IPS-18c (cell line): ENCODE measurements around the gene LINGO1.
A peak's percentile ranks its signal among the peaks of the same experiment; 100 is the strongest.

Source experiments
- H3K4me3 ChIP-seq: 2 replicates; pipeline ENCODE4 v1.7.0; 2013; ENCODE audit warnings: low read depth, mild to moderate bottlenecking, low read length, moderate library complexity; ENCODE audit not compliant: insufficient read depth
- H3K9me3 ChIP-seq: one replicate; pipeline ENCODE4 v1.6.1; 2013; ENCODE audit warnings: mild to moderate bottlenecking, low read length, moderate library complexity; ENCODE audit not compliant: control insufficient read depth, insufficient read depth

LINGO1 gene

GRCh38 chr15:77572186-77572585, 60.5 kb downstream of the LINGO1 start:
- H3K4me3 ChIP-seq: no peak overlapping the region
- no peaks in the 10 kb centered on the region for H3K9me3 ChIP-seq

DNA sequence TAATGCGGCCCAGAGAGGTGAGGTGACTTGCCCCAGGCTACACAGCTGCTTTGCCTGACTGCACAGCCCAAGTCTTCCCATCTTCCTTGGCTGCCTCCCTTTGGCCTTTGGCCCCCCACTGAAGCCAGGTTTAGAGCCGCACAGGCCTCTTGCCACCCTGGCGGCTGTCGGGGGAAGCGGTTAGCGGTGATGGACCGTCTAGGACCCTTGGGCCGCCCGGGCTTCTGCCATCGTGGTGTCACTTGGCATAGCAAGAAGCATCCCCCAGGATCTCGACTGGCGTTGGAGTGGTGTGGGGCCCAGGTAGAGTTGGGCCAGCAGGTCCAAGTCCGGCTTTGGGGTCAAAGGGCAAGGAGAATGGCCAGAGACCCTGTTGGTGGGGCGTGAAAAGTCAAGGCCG, 61.0 kb downstream of the LINGO1 start:
- H3K9me3 ChIP-seq: no peaks in the 10 kb centered on the region
- no peak overlapping the region for H3K4me3 ChIP-seq

DNA sequence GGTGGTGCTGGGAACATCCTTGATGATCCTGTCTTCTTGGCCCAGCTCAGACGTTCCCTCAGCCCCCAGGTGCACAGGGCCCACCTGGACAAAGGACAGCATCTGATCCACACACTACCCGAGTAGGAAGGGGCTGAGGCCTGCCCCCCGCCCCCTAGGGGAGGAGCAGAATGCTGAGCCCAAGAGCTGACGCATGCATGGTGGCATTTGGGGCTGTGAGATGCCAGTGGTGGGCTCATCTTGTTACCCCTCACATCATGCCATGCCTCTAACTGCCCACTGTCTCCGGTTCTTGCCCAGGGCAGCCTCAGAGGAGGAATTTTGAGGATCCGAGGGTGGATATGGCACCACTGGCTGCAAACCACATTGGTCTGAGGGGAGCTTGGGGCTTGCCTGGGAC, 61.5 kb downstream of the LINGO1 start:
- no peaks in the 10 kb centered on the region for H3K9me3 ChIP-seq
- H3K4me3 ChIP-seq: no peak overlapping the region

GRCh38 chr15:77569729-77570125, 63.0 kb downstream of the LINGO1 start:
- H3K4me3 ChIP-seq: no peak overlapping the region
- no peaks in the 10 kb centered on the region for H3K9me3 ChIP-seq

GRCh38 chr15:77568973-77569728, 63.6 kb downstream of the LINGO1 start:
- 0 out of 2 replicates have a peak overlapping the region, but pooled peaks have one; percentile 3 for H3K4me3 ChIP-seq
- no peaks in the 10 kb centered on the region for H3K9me3 ChIP-seq

- Histone ChIP-seq H3K4me3 (no peak overlapping the region), H3K9me3 (no peaks in the 10 kb centered on the region)
These were observed 64.4 kb downstream of the LINGO1 start for GRCh38 chr15:77568014-77568972.

DNA sequence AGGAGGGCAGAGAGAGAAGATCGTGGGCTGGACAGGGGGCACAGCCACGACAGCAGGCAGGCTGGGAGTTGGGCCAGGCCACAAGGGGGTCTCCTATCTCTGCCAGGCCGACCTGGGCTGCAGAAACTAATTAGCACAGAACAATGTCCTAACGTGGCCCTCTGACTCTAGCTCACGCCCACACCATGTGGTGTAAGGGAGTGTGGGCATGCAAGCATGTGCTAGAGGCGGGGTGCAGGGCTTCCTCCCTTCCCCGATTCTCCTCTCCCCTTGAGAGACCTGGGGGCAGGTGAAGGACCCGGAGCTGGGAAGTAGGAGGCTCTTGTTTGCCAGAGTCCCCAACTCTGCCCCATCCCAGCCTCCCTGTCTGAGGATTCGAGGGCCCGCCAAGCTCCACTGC, 65.5 kb downstream of the LINGO1 start:
- H3K9me3 ChIP-seq: no peaks in the 10 kb centered on the region
- no peak overlapping the region for H3K4me3 ChIP-seq

DNA sequence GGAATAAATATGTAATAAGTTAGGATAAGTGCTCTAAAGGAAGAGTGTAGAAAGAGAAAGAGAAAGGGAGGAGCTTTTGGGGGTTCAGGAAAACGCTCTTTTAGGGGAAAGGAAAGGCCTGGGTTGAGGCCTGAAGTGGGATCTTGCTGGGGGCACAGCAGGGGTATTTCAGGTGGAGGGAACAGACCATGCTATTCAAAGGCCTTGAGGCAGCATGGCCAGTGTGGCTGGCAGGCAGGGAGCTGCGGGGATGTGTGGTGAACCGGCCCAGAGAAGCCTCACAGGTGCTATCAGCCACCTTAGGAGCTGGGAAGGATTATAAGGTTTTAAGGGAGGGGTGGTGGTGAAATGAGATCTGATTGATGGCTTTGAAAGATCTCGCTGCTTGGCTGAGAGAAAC, 66.6 kb downstream of the LINGO1 start:
- no peak overlapping the region for H3K4me3 ChIP-seq
- no peaks in the 10 kb centered on the region for H3K9me3 ChIP-seq

- Histone ChIP-seq H3K4me3 (no peak overlapping the region), H3K9me3 (no peaks in the 10 kb centered on the region)
These were observed 67.3 kb downstream of the LINGO1 start for GRCh38 chr15:77565378-77565915.

GRCh38 chr15:77564938-77565337, 67.8 kb downstream of the LINGO1 start:
- H3K4me3 ChIP-seq: no peak overlapping the region
- H3K9me3 ChIP-seq: no peaks in the 10 kb centered on the region

GRCh38 chr15:77564341-77564740, 68.4 kb downstream of the LINGO1 start:
- no peak overlapping the region for H3K4me3 ChIP-seq
- H3K9me3 ChIP-seq: no peaks in the 10 kb centered on the region

DNA sequence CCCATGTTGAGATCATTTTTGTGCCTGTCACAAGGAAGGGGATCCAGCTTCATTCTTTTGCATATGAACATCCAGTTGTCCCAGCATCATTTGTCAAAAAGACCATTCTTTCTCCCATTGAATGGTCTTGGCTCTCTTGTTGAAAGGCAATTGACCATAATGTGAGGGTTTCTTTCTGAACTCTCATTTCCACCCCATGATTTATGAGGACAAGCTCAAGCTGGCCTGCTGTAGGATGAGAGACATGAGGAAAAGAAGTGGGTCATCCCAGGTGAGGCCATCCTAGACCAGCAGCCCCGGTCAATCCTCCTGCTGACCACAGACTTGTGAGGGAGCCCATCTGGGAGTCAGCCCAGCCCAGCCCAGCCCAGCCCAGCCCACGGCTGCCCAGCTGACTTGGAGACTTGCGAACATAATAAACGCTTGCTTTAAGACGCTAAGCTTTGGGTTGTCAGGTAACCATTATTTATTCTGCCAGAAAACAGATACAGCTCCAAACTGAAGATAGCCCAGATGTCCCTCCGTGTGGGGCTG, 69.0 kb downstream of the LINGO1 start:
- H3K4me3 ChIP-seq: no peak overlapping the region
- H3K9me3 ChIP-seq: no peaks in the 10 kb centered on the region
